Measurements from ENCODE around the gene ZNF804B.

GRCh38 chr7:89041240-89041639 lies 281.7 kb downstream of the ZNF804B start:
- TF ChIP-seq, protein P1, sequence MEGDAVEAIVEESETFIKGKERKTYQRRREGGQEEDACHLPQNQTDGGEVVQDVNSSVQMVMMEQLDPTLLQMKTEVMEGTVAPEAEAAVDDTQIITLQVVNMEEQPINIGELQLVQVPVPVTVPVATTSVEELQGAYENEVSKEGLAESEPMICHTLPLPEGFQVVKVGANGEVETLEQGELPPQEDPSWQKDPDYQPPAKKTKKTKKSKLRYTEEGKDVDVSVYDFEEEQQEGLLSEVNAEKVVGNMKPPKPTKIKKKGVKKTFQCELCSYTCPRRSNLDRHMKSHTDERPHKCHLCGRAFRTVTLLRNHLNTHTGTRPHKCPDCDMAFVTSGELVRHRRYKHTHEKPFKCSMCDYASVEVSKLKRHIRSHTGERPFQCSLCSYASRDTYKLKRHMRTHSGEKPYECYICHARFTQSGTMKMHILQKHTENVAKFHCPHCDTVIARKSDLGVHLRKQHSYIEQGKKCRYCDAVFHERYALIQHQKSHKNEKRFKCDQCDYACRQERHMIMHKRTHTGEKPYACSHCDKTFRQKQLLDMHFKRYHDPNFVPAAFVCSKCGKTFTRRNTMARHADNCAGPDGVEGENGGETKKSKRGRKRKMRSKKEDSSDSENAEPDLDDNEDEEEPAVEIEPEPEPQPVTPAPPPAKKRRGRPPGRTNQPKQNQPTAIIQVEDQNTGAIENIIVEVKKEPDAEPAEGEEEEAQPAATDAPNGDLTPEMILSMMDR (IDR thresholded peaks at IDR 0.05) = no peak
- TF ChIP-seq POLR2A (IDR thresholded peaks at IDR 0.05) = no peak
